Measurements from ENCODE around the gene ADARB1. TPM values are rescaled to one million over a fixed set of nuclear protein-coding genes. Genes with fewer than 3 reads are reported as not detected.
A peak's percentile ranks its signal among the peaks of the same experiment; 100 is the strongest.

ADARB1 gene
- total and polyA plus RNA-seq, 4 experiments from 2014 or later, result 4.6 to 50.0 (median 30.9) TPM

DNA sequence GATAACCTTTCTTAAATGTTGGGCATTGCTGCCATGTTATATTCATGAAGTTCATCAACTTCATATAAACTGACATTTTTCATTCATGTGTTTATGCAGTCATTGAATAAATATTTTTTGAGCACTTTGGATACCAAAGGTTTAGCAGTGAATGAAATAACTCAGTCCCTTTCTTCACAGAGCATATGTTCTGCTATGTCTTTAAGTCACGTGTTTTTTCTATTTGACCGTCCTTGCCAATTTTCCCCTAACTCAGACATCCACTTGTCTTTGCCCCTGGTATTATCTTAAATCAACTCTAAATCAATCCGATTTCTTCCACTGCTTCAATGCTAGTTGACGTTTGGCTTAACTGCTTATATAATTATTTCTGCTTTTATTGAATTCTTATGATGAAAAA lies 16.6 kb downstream of the ADARB1 start:
- Mint-ChIP-seq H3K36me3 (no peaks in the 10 kb centered on the region), H3K9me3 (no peaks in the 10 kb centered on the region), H3K4me1 (peaks cover 52 to 81% (median 67%) of the 10 kb centered on the region in 4 donors), H3K27me3 (no peaks in the 10 kb centered on the region), H3K4me3 (no peak overlapping the region), H3K27ac (peak overlapping the region in 1 of 7 donors; percentile 16)
- Histone ChIP-seq H3K27me3 (ENCODE audit: insufficient read depth, low read length) (no peaks in the 10 kb centered on the region), H3K4me3 (ENCODE audit: low read length in 2 of 2) (no peak overlapping the region), H3K4me1 (ENCODE audit: insufficient read depth, low read length) (peaks cover 56% of the 10 kb centered on the region), H3K9me3 (ENCODE audit: control insufficient read depth in 1 of 2, low read length in 2 of 2) (no peaks in the 10 kb centered on the region), H3K27ac (ENCODE audit: low read depth, low read length) (no peak overlapping the region), H3K36me3 (ENCODE audit: insufficient read depth, low read length) (no peaks in the 10 kb centered on the region)
- ChIA-PET POLR2A (ENCODE audit: partially characterized antibody) (interaction anchor here (2.5 kb wide), 1 partner anchor 12 kb away, joined by 11 read pairs; no protein-coding TSS in a partner anchor), CTCF (ENCODE audit: partially characterized antibody) (interaction anchor here (1.3 to 3.7 kb wide), 3 partner anchors 8 to 48 kb away, joined by 5 to 12 read pairs (median 5); no protein-coding TSS in a partner anchor)
- intact Hi-C loops (cut with micrococcal nuclease), result no loop called here
- DNase-seq, result no peak

GRCh38 chr21:45091550-45092322 lies 17.4 kb downstream of the ADARB1 start:
- no peak for DNase-seq
- Mint-ChIP-seq H3K27ac (peak overlapping the region in 1 of 7 donors; percentile 36), H3K36me3 (peaks cover 0 to 1% of the 10 kb centered on the region in 2 donors), H3K4me1 (peaks cover 46 to 77% (median 60%) of the 10 kb centered on the region in 4 donors), H3K4me3 (no peak overlapping the region), H3K27me3 (no peaks in the 10 kb centered on the region), H3K9me3 (no peaks in the 10 kb centered on the region)
- H3K4me1 ChIP-seq (ENCODE audit: insufficient read depth, low read length), result peaks cover 48% of the 10 kb centered on the region
- POLR2A ChIA-PET (ENCODE audit: partially characterized antibody), result interaction anchor here (2.5 kb wide), 1 partner anchor 13 kb away, joined by 11 read pairs; no protein-coding TSS in a partner anchor
- no peaks in the 10 kb centered on the region for H3K27me3 ChIP-seq (ENCODE audit: insufficient read depth, low read length)
- H3K9me3 ChIP-seq (ENCODE audit: control insufficient read depth in 1 of 2, low read length in 2 of 2), result no peaks in the 10 kb centered on the region
- intact Hi-C loops (cut with micrococcal nuclease), result no loop called here
- H3K36me3 ChIP-seq (ENCODE audit: insufficient read depth, low read length), result no peaks in the 10 kb centered on the region
- no peak overlapping the region for H3K27ac ChIP-seq (ENCODE audit: low read depth, low read length)
- H3K4me3 ChIP-seq (ENCODE audit: low read length in 2 of 2), result no peak overlapping the region
- CTCF ChIA-PET (ENCODE audit: partially characterized antibody), result interaction anchor here (1.1 to 3.7 kb wide), 3 partner anchors 37 to 49 kb away, joined by 3 to 12 read pairs (median 5); no protein-coding TSS in a partner anchor

DNA sequence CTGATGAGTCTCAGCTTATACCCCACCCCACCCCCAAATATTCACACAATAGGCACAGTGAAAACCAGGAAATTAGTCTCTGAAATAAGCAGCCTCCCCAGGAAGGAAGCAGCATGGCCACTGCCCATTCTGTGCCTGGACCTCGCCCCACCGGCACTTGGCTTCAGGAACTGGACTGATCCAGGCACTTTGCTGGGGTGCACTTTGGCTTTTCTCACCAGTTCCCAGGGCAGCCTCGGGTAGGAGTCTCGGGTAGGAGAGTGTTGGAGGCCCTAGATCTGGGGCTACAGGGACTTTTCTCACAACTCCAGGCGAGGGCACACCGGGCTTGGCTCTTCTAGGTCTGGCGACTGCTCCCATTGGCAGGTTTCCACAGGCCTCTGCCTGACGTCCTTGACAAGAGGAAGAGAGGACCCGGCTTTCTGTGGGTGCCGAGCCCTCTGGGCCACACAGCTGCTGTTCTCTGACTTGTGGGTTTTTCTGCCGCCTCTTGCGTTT lies 18.7 kb downstream of the ADARB1 start:
- H3K27ac ChIP-seq (ENCODE audit: low read depth, low read length), result no peak overlapping the region
- intact Hi-C loops (cut with micrococcal nuclease), result no loop called here
- peak overlapping the region in 1 of 8 donors; percentile 4 for H3K4me3 Mint-ChIP-seq
- DNase-seq, result no peak
- peaks cover 36 to 76% (median 58%) of the 10 kb centered on the region in 4 donors for H3K4me1 Mint-ChIP-seq
- no peaks in the 10 kb centered on the region for H3K27me3 Mint-ChIP-seq
- H3K4me3 ChIP-seq (ENCODE audit: low read length in 2 of 2), result no peak overlapping the region
- no peaks in the 10 kb centered on the region for H3K36me3 ChIP-seq (ENCODE audit: insufficient read depth, low read length)
- peaks cover 35% of the 10 kb centered on the region for H3K4me1 ChIP-seq (ENCODE audit: insufficient read depth, low read length)
- ChIA-PET POLR2A (ENCODE audit: partially characterized antibody) (no interaction called here), CTCF (ENCODE audit: partially characterized antibody) (interaction anchor here (1.1 to 1.3 kb wide), 2 partner anchors 44 to 47 kb away, joined by 3 read pairs; no protein-coding TSS in a partner anchor)
- H3K27ac Mint-ChIP-seq, result peak overlapping the region in 3 of 7 donors; percentile 13 to 37 (median 19)
- H3K36me3 Mint-ChIP-seq, result peaks cover 0 to 4% of the 10 kb centered on the region in 2 donors
- H3K9me3 Mint-ChIP-seq, result peaks cover 0 to 2% (median 0%) of the 10 kb centered on the region in 8 donors
- H3K27me3 ChIP-seq (ENCODE audit: insufficient read depth, low read length), result no peaks in the 10 kb centered on the region
- no peaks in the 10 kb centered on the region for H3K9me3 ChIP-seq (ENCODE audit: control insufficient read depth in 1 of 2, low read length in 2 of 2)

GRCh38 chr21:45094412-45094811 lies 20.0 kb downstream of the ADARB1 start:
- H3K9me3 ChIP-seq (ENCODE audit: control insufficient read depth in 1 of 2, low read length in 2 of 2), result no peaks in the 10 kb centered on the region
- H3K4me3 Mint-ChIP-seq, result no peak overlapping the region
- CTCF ChIA-PET (ENCODE audit: partially characterized antibody), result interaction anchor here (1.2 to 1.3 kb wide), 2 partner anchors 16 to 42 kb away, joined by 3 read pairs; no protein-coding TSS in a partner anchor

GRCh38 chr21:45095505-45095904 lies 21.1 kb downstream of the ADARB1 start:
- Histone ChIP-seq H3K36me3 (ENCODE audit: insufficient read depth, low read length) (no peaks in the 10 kb centered on the region), H3K4me3 (ENCODE audit: low read length in 2 of 2) (no peak overlapping the region), H3K27ac (ENCODE audit: low read depth, low read length) (no peak overlapping the region), H3K27me3 (ENCODE audit: insufficient read depth, low read length) (no peaks in the 10 kb centered on the region), H3K9me3 (ENCODE audit: control insufficient read depth in 1 of 2, low read length in 2 of 2) (no peaks in the 10 kb centered on the region), H3K4me1 (ENCODE audit: insufficient read depth, low read length) (peaks cover 21% of the 10 kb centered on the region)
- DNase-seq, result no peak
- H3K27me3 Mint-ChIP-seq, result no peaks in the 10 kb centered on the region
- POLR2A ChIA-PET (ENCODE audit: partially characterized antibody), result no interaction called here
- H3K9me3 Mint-ChIP-seq, result peaks cover 0 to 2% (median 0%) of the 10 kb centered on the region in 8 donors
- no peak overlapping the region for H3K27ac Mint-ChIP-seq
- intact Hi-C loops (cut with micrococcal nuclease), result no loop called here
- peaks cover 35 to 71% (median 51%) of the 10 kb centered on the region in 4 donors for H3K4me1 Mint-ChIP-seq
- H3K36me3 Mint-ChIP-seq, result peaks cover 3 to 6% of the 10 kb centered on the region in 2 donors
- peak overlapping the region in 1 of 8 donors; percentile 20 for H3K4me3 Mint-ChIP-seq
- CTCF ChIA-PET (ENCODE audit: partially characterized antibody), result interaction anchor here (1.2 kb wide), 1 partner anchor 17 kb away, joined by 3 read pairs; no protein-coding TSS in a partner anchor

More at GRCh38 chr21:45094412-45094811, 20.0 kb downstream of the ADARB1 start:
- H3K27ac ChIP-seq (ENCODE audit: low read depth, low read length), result no peak overlapping the region
- intact Hi-C loops (cut with micrococcal nuclease), result no loop called here
- no peaks in the 10 kb centered on the region for H3K27me3 ChIP-seq (ENCODE audit: insufficient read depth, low read length)
- Mint-ChIP-seq H3K36me3 (peaks cover 3 to 6% of the 10 kb centered on the region in 2 donors), H3K27me3 (no peaks in the 10 kb centered on the region), H3K27ac (peak overlapping the region in 1 of 7 donors; percentile 35), H3K9me3 (peaks cover 0 to 2% (median 0%) of the 10 kb centered on the region in 8 donors), H3K4me1 (peaks cover 38 to 76% (median 57%) of the 10 kb centered on the region in 4 donors)
- peaks cover 24% of the 10 kb centered on the region for H3K4me1 ChIP-seq (ENCODE audit: insufficient read depth, low read length)
- POLR2A ChIA-PET (ENCODE audit: partially characterized antibody), result no interaction called here
- no peaks in the 10 kb centered on the region for H3K36me3 ChIP-seq (ENCODE audit: insufficient read depth, low read length)
- no peak for DNase-seq
- no peak overlapping the region for H3K4me3 ChIP-seq (ENCODE audit: low read length in 2 of 2)

GRCh38 chr21:45096217-45096616 lies 21.8 kb downstream of the ADARB1 start:
- H3K27ac Mint-ChIP-seq, result peak overlapping the region in 2 of 7 donors; percentile 47 to 84
- H3K4me1 ChIP-seq (ENCODE audit: insufficient read depth, low read length), result peaks cover 18% of the 10 kb centered on the region

More at GRCh38 chr21:45096217-45096616, 21.8 kb downstream of the ADARB1 start:
- Histone ChIP-seq H3K4me3 (ENCODE audit: low read length in 2 of 2) (no peak overlapping the region), H3K27ac (ENCODE audit: low read depth, low read length) (no peak overlapping the region), H3K36me3 (ENCODE audit: insufficient read depth, low read length) (no peaks in the 10 kb centered on the region), H3K27me3 (ENCODE audit: insufficient read depth, low read length) (no peaks in the 10 kb centered on the region), H3K9me3 (ENCODE audit: control insufficient read depth in 1 of 2, low read length in 2 of 2) (no peaks in the 10 kb centered on the region)
- H3K9me3 Mint-ChIP-seq, result peaks cover 0 to 2% (median 0%) of the 10 kb centered on the region in 8 donors
- DNase-seq, result no peak
- intact Hi-C loops (cut with micrococcal nuclease), result no loop called here
- POLR2A ChIA-PET (ENCODE audit: partially characterized antibody), result no interaction called here
- CTCF ChIA-PET (ENCODE audit: partially characterized antibody), result interaction anchor here (1.2 kb wide), 2 partner anchors 10 to 146 kb away, joined by 3 read pairs; no protein-coding TSS in a partner anchor
- no peaks in the 10 kb centered on the region for H3K27me3 Mint-ChIP-seq
- H3K36me3 Mint-ChIP-seq, result peaks cover 3 to 6% of the 10 kb centered on the region in 2 donors
- H3K4me1 Mint-ChIP-seq, result peaks cover 34 to 65% (median 45%) of the 10 kb centered on the region in 4 donors
- H3K4me3 Mint-ChIP-seq, result peak overlapping the region in 1 of 8 donors; percentile 11
